Mesothelial cell of epicardium (in vitro differentiated cells): Measurements from ENCODE around the gene RIPOR3. TPM values are rescaled to one million over a fixed set of nuclear protein-coding genes. Genes with fewer than 3 reads are reported as not detected.

Experiments
- DNase-seq, 2 experiments: peaks; one replicate each; pipeline ENCODE4 v3.0.0; 2021; ENCODE audit warnings: low spot score in 2 of 2; ENCODE audit not compliant: unreplicated experiment in 2 of 2
- H3K27ac Mint-ChIP-seq: 2 replicates; pipeline ENCODE4 v1.8.0; 2021; ENCODE audit warnings: mixed read lengths
- H3K27me3 Mint-ChIP-seq: 2 replicates; pipeline ENCODE4 v1.8.0; 2021; ENCODE audit warnings: low read depth, mixed read lengths
- H3K36me3 Mint-ChIP-seq: 2 replicates; pipeline ENCODE4 v1.8.0; 2021; ENCODE audit warnings: mixed read lengths
- H3K4me1 Mint-ChIP-seq: 2 replicates; pipeline ENCODE4 v1.8.0; 2021; ENCODE audit warnings: mixed read lengths
- H3K4me3 Mint-ChIP-seq: 2 replicates; pipeline ENCODE4 v1.8.0; 2021; ENCODE audit warnings: mild to moderate bottlenecking, moderate library complexity, mixed read lengths
- H3K9me3 Mint-ChIP-seq: 2 replicates; pipeline ENCODE4 v1.8.0; 2021; ENCODE audit warnings: mixed read lengths
- CTCF ChIP-seq: fragments of 200-600 bp; sonication (generic); IDR thresholded peaks from one replicate; pipeline ENCODE4 v1.5.0; 2021; ENCODE audit warnings: antibody characterized with exemption; ENCODE audit not compliant: unreplicated experiment
- total RNA-seq: library from RNA; stranded (reverse); gene quantifications from 3 replicates; pipeline ENCODE4 v1.2.1, GENCODE V29; 2021

RIPOR3 gene
- total RNA-seq, 1 donor from 2014 or later: 18.8 TPM

- no peak for TF ChIP-seq CTCF
- DNase-seq: no peak
- H3K27me3 Mint-ChIP-seq: no peaks in the 10 kb centered on the region
- H3K36me3 Mint-ChIP-seq: peaks cover 4% of the 10 kb centered on the region
- peaks cover 5% of the 10 kb centered on the region for H3K4me1 Mint-ChIP-seq
- no peak overlapping the region for H3K4me3 Mint-ChIP-seq
- no peak overlapping the region for H3K27ac Mint-ChIP-seq
- H3K9me3 Mint-ChIP-seq: no peaks in the 10 kb centered on the region
Measured at GRCh38 chr20:50550531-50550930, 140.8 kb downstream of the RIPOR3 start.

- DNase-seq: no peak
- Mint-ChIP-seq H3K27ac (no peak overlapping the region), H3K4me1 (peaks cover 5% of the 10 kb centered on the region), H3K27me3 (no peaks in the 10 kb centered on the region), H3K9me3 (no peaks in the 10 kb centered on the region), H3K4me3 (no peak overlapping the region), H3K36me3 (peaks cover 5% of the 10 kb centered on the region)
- no peak for TF ChIP-seq CTCF
Measured at GRCh38 chr20:50548396-50548795, 142.9 kb downstream of the RIPOR3 start.

- no peak for TF ChIP-seq CTCF
- Mint-ChIP-seq H3K27ac (no peak overlapping the region), H3K27me3 (no peaks in the 10 kb centered on the region), H3K4me3 (no peak overlapping the region), H3K4me1 (peaks cover 5% of the 10 kb centered on the region), H3K36me3 (peaks cover 5% of the 10 kb centered on the region), H3K9me3 (no peaks in the 10 kb centered on the region)
- no peak for DNase-seq
Measured at GRCh38 chr20:50547964-50548363, 143.4 kb downstream of the RIPOR3 start.

GRCh38 chr20:50546729-50547314 is 144.5 kb downstream of the RIPOR3 start:
- peak overlapping the region; percentile 59 for H3K27ac Mint-ChIP-seq
- H3K9me3 Mint-ChIP-seq: no peaks in the 10 kb centered on the region
- H3K4me1 Mint-ChIP-seq: peaks cover 8% of the 10 kb centered on the region
- TF ChIP-seq CTCF: no peak
- no peak overlapping the region for H3K4me3 Mint-ChIP-seq
- H3K36me3 Mint-ChIP-seq: peaks cover 5% of the 10 kb centered on the region
- H3K27me3 Mint-ChIP-seq: no peaks in the 10 kb centered on the region
- no peak for DNase-seq

GRCh38 chr20:50545126-50545525 is 146.2 kb downstream of the RIPOR3 start:
- H3K27me3 Mint-ChIP-seq: no peaks in the 10 kb centered on the region
- no peak overlapping the region for H3K4me3 Mint-ChIP-seq
- peaks cover 11% of the 10 kb centered on the region for H3K4me1 Mint-ChIP-seq
- TF ChIP-seq CTCF: no peak
- DNase-seq: no peak
- H3K36me3 Mint-ChIP-seq: peaks cover 5% of the 10 kb centered on the region
- H3K9me3 Mint-ChIP-seq: no peaks in the 10 kb centered on the region
- H3K27ac Mint-ChIP-seq: no peak overlapping the region

GRCh38 chr20:50543326-50543725 is 148.0 kb downstream of the RIPOR3 start:
- no peak for TF ChIP-seq CTCF
- Mint-ChIP-seq H3K9me3 (no peaks in the 10 kb centered on the region), H3K27ac (no peak overlapping the region), H3K4me3 (no peak overlapping the region), H3K27me3 (no peaks in the 10 kb centered on the region), H3K4me1 (peaks cover 14% of the 10 kb centered on the region), H3K36me3 (peaks cover 2% of the 10 kb centered on the region)
- DNase-seq: no peak
